GM18511 (cell line): ENCODE results near the gene RNF26.
A peak's percentile ranks its signal among the peaks of the same experiment; 100 is the strongest.

Experiments
- ATAC-seq: cut with Tn5 transposase; IDR thresholded peaks from one replicate; pipeline ENCODE4 v1.9.1; 2021; ENCODE audit warnings: mild to moderate bottlenecking, moderate library complexity; ENCODE audit not compliant: unreplicated experiment

Gene RNF26

DNA sequence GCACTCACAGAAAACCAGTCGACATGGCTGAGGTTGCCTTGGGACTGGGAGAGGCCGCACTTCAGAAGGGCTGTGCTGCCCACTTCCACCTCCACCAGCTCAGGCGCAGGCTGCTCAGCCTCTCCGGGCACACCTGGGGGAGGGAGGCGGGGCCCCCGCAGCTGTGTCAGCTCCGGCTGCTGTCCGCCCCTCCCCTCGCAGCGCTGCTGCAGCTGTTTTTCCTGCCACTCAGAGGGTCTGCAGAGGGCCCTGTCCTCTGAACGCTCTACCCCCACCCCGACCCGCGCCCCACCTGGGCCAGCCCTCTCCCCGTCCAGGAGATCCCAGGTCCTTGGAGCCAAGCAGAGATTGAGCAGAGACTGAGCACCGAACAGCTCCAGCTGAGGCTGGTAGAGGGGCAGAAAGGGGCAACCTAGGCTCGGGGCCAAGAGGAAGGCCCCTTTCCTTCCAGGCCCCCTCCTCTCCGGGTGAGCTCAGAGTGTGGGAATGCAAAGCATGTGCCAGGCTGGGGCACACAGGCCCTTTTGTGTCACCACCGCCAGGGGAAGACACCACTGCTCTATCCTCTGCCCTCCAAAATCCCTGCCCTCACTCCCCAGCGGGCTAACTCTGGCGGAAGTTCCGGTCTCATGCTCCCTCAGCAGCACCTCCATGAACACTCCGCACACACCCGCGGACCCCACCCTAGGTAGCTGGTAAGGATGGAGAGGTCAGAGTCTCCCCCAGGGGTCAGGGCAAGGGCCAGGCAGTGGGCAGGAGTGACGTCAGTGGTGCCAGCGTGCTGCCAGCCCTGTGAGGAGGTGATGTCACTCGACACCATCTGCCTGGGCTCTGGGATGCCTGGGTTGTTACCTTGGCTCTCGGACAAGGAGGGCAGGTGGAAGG is 19.0 kb upstream of the RNF26 start:
- no peak for ATAC-seq

DNA sequence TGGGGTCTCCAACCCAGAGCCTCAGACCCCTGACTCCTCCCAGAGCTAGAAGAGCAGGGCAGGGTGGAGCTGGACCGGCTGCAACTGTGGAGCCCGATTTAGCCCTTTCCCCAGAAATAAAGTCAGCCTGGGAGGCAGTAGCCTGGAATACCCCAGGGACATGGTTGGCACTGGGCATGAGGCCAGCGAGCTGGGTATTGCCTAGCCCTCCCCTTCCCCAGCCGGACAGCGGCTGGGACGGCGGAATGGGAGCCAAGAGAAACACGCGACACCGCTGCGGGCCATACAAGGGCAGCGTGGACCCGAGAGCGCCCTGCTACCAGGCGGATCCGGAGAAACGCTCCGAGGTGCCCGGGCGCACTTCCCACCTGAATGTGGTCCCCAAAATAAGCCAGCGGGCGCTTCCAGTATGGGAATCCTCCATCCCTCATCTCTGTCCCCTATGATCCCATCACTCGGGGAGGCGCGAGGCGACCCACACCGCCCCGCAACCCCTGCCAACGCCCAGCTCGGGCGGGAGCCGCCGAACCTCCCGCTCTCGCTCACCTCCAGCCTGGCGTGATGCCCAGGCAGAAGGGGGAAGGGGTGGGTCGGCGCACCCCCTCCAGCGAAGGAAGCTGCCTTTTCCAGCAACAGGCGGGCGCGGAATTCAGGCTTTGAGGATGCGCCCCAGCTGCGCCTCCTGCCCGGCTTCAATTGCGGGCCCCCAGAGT is 18.2 kb upstream of the RNF26 start:
- ATAC-seq: no peak

DNA sequence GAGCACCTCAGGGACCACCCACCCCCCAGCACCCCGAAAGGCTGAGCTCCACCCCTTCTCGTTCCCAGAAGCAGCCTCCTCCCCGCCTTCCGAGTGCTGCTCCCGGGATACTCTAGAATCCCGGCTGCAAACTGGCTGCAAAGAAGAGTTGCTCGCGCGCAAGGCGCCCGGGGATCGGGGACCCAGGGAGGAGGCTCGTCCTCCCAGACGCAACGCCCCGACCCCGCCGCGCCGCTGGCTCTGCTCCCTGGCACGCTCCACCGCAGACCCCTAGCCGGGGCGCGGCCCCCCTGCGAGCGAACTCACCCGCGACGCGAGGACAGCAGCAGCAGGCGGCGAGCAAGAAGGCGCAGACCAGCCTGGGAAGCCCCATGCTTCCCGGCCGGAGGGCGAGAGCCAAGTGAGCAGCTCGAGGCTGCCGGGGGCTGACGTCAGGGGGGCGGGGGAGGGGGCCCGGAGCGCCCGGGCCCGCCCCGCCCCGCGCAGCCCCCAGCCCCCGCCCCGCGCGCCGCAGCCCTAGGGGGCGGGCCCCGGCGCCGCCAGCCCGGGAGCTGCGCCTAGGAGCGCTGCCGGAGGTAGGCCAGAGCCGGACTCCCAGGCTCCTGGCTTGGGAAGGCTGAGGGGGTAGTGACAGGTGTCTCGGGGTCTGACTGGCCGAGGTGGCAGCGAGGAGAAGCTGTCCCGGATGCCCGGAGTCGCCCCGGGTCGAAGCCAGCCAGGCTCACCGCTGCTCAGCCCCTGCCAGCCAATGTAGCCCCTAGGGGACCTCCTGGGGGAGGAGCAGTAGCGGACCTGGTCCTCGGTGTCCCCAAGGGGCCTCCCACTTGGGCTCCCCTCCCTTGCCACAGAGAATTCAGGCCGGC is 17.4 kb upstream of the RNF26 start, which contains the start of gene MCAM:
Gene MCAM, minus strand, starts transcription at position 402 of the 863 bp plus-strand sequence. Its CDS starts 29 bp downstream, at position 373.
- no peak for ATAC-seq

- no peak for ATAC-seq
Measured at GRCh38 chr11:119317592-119318239, 16.6 kb upstream of the RNF26 start.

DNA sequence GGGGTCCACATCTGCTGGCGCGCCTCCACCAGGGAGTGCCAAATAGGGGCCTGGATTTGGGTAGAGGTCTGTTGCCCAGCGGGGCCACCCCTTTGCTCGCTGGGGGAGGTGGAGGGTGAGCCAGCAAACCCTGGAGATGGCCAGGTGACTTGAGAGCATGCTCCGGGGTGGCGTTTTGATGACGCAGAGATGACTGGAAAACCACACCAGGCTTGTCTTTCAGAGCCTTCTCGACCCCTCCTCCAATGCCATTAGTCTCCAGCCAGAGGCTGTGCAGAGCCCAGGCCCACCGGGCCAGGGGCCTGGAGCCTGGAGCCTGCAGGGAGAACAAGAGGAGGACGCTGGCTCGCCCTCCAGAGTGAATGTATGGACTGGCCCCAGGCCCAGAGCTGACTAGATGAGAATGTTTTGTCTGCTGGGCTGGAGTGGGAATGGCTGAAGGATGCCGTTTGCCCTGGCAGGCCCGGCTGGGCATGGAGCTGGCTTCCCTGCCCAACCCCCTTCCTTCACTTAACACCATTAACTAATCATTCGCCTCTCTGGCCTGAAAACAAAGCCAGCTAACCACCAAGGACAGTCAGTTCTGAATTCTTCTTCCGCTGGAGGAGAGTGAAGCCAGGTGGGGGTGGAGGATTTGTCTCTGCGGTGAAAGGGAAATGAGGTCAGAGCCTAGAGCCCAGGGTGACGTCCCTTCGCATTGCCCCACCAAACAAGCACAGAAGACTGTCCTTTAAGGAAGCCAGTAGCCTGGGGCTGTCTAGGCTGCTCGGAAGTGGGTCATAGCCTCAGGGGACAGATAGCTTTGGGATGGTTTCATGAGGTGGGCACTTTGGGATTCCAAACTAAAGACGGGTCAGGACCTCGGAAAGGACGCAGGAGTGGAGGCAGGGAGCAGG is 15.8 kb upstream of the RNF26 start:
- ATAC-seq: no peak

DNA sequence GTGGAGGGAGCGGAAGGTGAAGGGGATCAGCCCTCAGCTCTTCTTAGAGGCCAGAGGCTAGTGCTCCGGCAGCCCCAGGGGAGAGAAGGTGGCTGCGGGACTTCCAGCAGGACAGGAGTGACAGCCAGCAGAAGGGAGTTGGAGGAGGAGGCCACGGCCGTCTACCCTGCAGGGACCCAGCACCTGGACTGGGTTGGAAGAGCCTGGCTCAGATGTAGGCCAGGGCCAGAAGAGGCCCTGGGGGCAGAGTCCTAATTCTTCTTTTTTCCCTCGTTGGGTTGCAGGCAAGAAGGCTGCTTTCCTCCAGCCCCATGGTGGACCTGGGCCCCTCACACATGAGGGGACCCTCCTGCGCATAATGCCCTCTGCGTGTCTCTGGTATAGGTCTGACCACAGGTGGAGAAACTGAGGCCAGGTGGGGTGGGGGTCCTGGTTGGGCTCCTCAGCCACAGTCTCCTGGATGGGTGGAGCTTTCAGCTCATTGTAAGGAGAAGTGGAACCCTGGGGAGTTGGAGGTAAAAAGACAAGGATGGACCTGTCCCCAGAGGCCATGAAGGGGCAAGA is 15.1 kb upstream of the RNF26 start:
- no peak for ATAC-seq

DNA sequence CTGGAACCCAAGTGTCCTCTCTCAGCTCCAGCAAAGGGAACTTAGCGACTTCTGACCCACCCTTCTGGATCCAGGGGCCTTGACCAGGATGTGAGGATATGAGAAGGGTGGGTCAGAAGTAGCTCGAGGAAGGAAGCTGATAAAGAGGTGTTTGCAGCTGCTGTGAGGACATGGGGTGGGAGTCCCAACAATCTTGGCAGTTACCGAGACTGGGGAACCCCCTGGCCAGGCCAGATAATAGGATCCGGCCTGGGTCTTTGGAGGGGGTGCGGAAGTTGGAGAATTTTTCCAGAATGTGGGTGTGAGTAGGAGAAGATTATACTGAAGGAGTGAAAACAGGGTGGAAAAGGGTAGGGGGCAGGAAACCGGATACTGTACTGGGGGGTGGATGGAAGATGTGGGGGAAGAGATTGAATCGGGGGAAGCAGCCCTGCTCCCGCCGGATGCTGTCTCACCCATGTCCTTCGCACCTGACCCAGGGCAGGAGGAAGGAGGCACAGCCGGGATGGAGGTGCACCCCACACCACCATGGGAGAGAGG is 14.6 kb upstream of the RNF26 start:
- ATAC-seq: no peak

DNA sequence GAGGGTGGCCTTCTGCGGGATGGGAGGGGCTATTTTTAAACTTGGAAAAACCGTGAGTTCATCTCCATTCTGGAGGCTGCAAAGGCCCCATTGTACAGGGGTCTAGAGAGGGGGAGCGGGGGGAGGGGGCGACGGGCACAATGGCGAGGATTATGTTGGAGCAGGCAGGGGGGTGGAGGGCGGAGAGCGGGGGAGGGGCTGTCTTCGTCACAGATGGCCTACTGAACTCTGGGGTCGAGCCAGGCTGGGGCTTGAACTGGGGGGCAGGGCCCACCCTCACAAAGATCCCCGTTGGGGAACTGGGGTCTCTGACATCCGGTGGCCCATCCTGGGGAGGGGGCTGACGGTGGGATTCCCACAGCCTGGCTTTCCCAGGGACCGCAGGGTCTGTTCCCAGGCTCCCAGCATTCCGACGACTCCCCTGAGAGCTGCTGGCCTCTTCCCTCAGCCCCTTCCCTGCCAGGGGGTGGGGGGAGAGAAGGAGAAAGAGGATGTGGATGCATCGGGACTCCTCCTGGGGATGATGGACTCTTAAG is 14.0 kb upstream of the RNF26 start:
- ATAC-seq: no peak

DNA sequence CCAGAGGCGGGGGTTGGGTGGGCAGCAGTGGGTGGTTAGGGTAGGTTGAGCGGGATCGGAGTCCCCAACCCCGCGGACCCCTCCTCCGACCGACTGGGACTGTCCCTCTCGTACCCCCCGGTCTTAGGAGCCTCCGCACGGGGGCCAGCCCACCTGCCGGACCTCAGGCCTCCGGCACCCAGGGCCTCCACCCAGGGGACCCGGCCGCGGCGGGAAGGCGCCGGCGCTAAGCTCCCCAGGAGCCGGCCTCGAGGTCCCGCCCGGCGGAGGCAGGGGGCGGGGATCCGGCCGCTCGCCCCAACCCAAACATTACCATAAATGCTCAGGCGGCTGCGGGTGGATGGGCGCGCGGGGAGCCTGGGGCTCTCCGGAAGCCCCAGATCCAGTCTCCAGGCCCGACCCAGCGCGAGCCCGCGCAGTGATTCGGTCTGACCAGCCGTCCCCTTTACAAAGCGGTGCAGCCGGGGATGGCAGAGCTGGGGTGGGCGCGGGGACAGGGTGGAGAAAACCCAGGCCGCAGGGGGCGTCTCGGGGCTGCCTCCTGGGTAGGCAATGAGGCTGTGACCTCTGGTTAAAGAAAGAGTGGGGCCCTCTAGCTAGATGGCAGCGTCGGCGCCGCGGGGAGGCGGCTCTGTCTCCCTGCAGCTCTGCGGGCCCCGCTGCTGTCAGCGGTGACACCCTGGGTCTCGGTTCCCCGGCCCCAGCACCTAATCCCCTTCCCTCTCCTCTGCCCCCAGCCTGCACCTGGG is 13.4 kb upstream of the RNF26 start:
- ATAC-seq: peak; percentile 63

GRCh38 chr11:119322360-119322739 is 12.0 kb upstream of the RNF26 start:
- no peak for ATAC-seq

- no peak for ATAC-seq
Measured at GRCh38 chr11:119322921-119323531, 11.3 kb upstream of the RNF26 start.

DNA sequence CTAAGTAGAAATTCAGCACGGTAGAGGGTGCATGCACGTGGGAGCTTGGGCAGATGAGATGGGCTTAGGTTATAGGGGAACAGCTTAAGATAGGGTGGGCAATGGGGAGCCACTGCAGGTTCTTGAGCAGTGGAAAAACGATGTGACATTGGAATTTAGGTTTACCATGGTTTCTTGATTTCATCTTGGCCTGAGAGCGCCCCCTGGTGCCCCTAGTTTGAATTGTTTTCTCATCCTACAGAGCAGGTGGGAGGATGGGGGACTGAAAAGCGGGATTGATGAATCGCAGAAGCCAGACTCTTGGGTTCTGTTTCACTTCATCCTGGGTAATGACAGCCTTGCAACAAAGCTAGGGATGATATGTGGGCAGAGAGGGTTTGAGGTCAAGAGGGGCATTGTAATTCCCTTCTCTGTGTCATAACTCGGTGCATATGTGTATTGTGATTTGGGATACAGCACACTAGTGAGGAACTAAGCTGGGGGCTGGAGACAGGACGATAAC is 10.7 kb upstream of the RNF26 start:
- ATAC-seq: no peak

GRCh38 chr11:119324189-119324588 is 10.1 kb upstream of the RNF26 start:
- no peak for ATAC-seq

- ATAC-seq: no peak
Measured at GRCh38 chr11:119329320-119329719, 5.0 kb upstream of the RNF26 start.

- no peak for ATAC-seq
Measured at GRCh38 chr11:119330237-119330636, 4.1 kb upstream of the RNF26 start.

DNA sequence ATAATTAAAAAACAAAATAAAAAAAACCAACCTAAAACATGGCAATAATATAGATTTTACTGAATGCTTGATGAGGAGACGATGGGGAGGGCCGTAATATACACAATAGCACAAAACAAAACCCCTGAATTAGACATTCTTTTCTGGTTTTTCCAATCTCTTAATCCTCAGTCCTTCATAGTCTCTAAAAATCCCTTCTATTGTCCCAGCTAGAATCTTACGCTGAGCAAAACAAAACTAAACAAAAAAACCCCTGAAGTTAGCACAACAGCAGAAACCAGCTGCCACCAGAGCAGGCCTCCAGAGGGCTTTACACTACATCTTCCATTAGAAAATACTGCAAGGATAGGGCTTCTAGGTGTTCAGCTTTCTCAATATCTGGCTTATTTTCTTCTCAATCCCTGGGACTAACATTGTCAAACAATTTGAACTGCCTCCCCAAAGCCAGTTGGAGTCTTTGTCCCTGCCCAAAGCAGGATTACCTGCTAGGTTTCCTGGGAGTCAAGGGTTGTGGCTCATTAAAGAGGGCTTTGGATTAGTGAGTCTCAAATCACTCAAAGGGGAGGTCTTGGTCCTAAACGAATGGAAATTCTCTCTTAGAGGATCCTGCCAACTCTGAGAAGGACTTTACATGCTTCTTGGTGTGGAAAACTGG is 2.1 kb upstream of the RNF26 start:
- ATAC-seq: no peak

GRCh38 chr11:119335091-119335654 is 846 bp downstream of the RNF26 start:
- ATAC-seq: no peak
